Fibroblast of the aortic adventitia (primary cell): ENCODE results near the gene KIF1B. TPM values are rescaled to one million over a fixed set of nuclear protein-coding genes. Genes with fewer than 3 reads are reported as not detected.

Source experiments
- DNase-seq: peaks from one replicate; pipeline ENCODE4 v3.0.0-alpha.2; 2010; ENCODE audit warnings: low read depth
- H3K4me3 ChIP-seq: 2 replicates; pipeline ENCODE4 v1.5.1; 2011; ENCODE audit warnings: low read depth, mild to moderate bottlenecking, control low read depth, low read length, moderate library complexity
- CTCF ChIP-seq: IDR thresholded peaks from 2 replicates; pipeline ENCODE4 v1.5.1; 2011; ENCODE audit warnings: mild to moderate bottlenecking, low read length, control low read depth, inconsistent platforms; ENCODE audit not compliant: insufficient read depth
- total RNA-seq: library from RNA; depleted of rRNA; stranded (reverse); fragments of >200 nt; gene quantifications from 2 replicates; pipeline ENCODE4 v1.2.3, GENCODE V29; 2012; ENCODE audit warnings: low replicate concordance

Gene KIF1B
- total RNA-seq, 1 donor: 34.8 TPM

- no peak overlapping the region for H3K4me3 ChIP-seq
- TF ChIP-seq CTCF: no peak
- DNase-seq: no peak
These were observed 68.5 kb downstream of the KIF1B start for GRCh38 chr1:10278880-10279279.

GRCh38 chr1:10280439-10281350 is 70.3 kb downstream of the KIF1B start:
- H3K4me3 ChIP-seq: no peak overlapping the region
- peak; percentile 57 for DNase-seq
- TF ChIP-seq CTCF: no peak

GRCh38 chr1:10283318-10283984 is 73.1 kb downstream of the KIF1B start:
- no peak overlapping the region for H3K4me3 ChIP-seq
- DNase-seq: no peak
- TF ChIP-seq CTCF: no peak

GRCh38 chr1:10286244-10286643 is 75.9 kb downstream of the KIF1B start:
- no peak overlapping the region for H3K4me3 ChIP-seq
- DNase-seq: peak; percentile 25
- no peak for TF ChIP-seq CTCF

- peak; percentile 63 for DNase-seq
- TF ChIP-seq CTCF: no peak
These were observed 76.8 kb downstream of the KIF1B start for GRCh38 chr1:10287023-10287645.

GRCh38 chr1:10288029-10288615 is 77.8 kb downstream of the KIF1B start:
- no peak for TF ChIP-seq CTCF
- H3K4me3 ChIP-seq: no peak overlapping the region
- no peak for DNase-seq

More at GRCh38 chr1:10287023-10287645, 76.8 kb downstream of the KIF1B start:
- H3K4me3 ChIP-seq: no peak overlapping the region
